RPMI8226 (cell line): ENCODE data around the gene SMIM1.
"Not testable (repeated sequence)": the region's sequence is repeated elsewhere in the genome, so short reads cannot be mapped to it uniquely, and the experiment has no call there.

Source experiments
- DNase-seq: peaks from one replicate; pipeline ENCODE4 v3.0.0-alpha.2; 2015

Gene SMIM1

GRCh38 chr1:3738943-3739342, 33.6 kb upstream of the SMIM1 start:
- no peak for DNase-seq

- peak; percentile 59 for DNase-seq
Observed at GRCh38 chr1:3740042-3740441, 32.5 kb upstream of the SMIM1 start.

- DNase-seq, result no peak
Observed at GRCh38 chr1:3740752-3741151, 31.8 kb upstream of the SMIM1 start.

GRCh38 chr1:3741566-3742438, 30.7 kb upstream of the SMIM1 start:
- DNase-seq, result no peak

- DNase-seq, result no peak
Observed at GRCh38 chr1:3742439-3743298, 29.9 kb upstream of the SMIM1 start.

- DNase-seq, result no peak
Observed at GRCh38 chr1:3743421-3743820, 29.1 kb upstream of the SMIM1 start.

- DNase-seq, result no peak
Observed at GRCh38 chr1:3743826-3744225, 28.7 kb upstream of the SMIM1 start.

GRCh38 chr1:3744646-3745045, 27.9 kb upstream of the SMIM1 start:
- no peak for DNase-seq

GRCh38 chr1:3745071-3745470, 27.5 kb upstream of the SMIM1 start:
- no peak for DNase-seq

- DNase-seq, result no peak
Observed at GRCh38 chr1:3745590-3746381, 26.8 kb upstream of the SMIM1 start.

- no peak for DNase-seq
Observed at GRCh38 chr1:3746389-3746829, 26.1 kb upstream of the SMIM1 start.

- DNase-seq, result peak; percentile 79
Observed at GRCh38 chr1:3746830-3747521, 25.6 kb upstream of the SMIM1 start.

- DNase-seq, result no peak
Observed at GRCh38 chr1:3747522-3747848, 25.1 kb upstream of the SMIM1 start.

GRCh38 chr1:3747903-3748302, 24.6 kb upstream of the SMIM1 start:
- no peak for DNase-seq

- DNase-seq, result not testable (repeated sequence)
Observed at GRCh38 chr1:3748316-3748900, 24.1 kb upstream of the SMIM1 start.

- DNase-seq, result no peak
Observed at GRCh38 chr1:3749512-3749911, 23.0 kb upstream of the SMIM1 start.

- peak; percentile 21 for DNase-seq
Observed at GRCh38 chr1:3750741-3751140, 21.8 kb upstream of the SMIM1 start.

GRCh38 chr1:3752400-3752945, 20.1 kb upstream of the SMIM1 start, which contains the start of gene CCDC27:
TSS of gene CCDC27 (plus strand) at chr1:3752450. CDS start at chr1:3752482, 32 bp downstream.
- DNase-seq, result no peak

- DNase-seq, result no peak
Observed at GRCh38 chr1:3753656-3754454, 18.7 kb upstream of the SMIM1 start.

GRCh38 chr1:3756394-3756793, 16.2 kb upstream of the SMIM1 start:
- DNase-seq, result no peak

- no peak for DNase-seq
Observed at GRCh38 chr1:3759164-3759563, 13.4 kb upstream of the SMIM1 start.
